SK-N-SH (cell line): ENCODE data around the gene POLA1.

Experiments
- RXRA ChIP-seq: IDR thresholded peaks from 2 replicates; pipeline ENCODE4 v1.4.0; 2012; ENCODE audit warnings: low read depth, mild to moderate bottlenecking, borderline replicate concordance
- SMC3 ChIP-seq: IDR thresholded peaks from 2 replicates; pipeline ENCODE4 v1.6.1; 2012; ENCODE audit warnings: low read depth, low read length, improper control_type of control experiment
- TF ChIP-seq, protein P1 (sequence below): IDR thresholded peaks from 2 replicates; pipeline ENCODE4 v1.6.1; 2012; ENCODE audit warnings: mild to moderate bottlenecking, low read depth, low read length, moderate library complexity
- TF ChIP-seq, protein P2 (sequence below): fragments of 200-600 bp; sonication (generic); IDR thresholded peaks from 2 replicates; pipeline ENCODE4 v1.6.1; 2017; ENCODE audit warnings: antibody characterized with exemption, mild to moderate bottlenecking, moderate library complexity
- TF ChIP-seq, protein P3 (sequence below): IDR thresholded peaks from 2 replicates; pipeline ENCODE4; 2012

DNA sequence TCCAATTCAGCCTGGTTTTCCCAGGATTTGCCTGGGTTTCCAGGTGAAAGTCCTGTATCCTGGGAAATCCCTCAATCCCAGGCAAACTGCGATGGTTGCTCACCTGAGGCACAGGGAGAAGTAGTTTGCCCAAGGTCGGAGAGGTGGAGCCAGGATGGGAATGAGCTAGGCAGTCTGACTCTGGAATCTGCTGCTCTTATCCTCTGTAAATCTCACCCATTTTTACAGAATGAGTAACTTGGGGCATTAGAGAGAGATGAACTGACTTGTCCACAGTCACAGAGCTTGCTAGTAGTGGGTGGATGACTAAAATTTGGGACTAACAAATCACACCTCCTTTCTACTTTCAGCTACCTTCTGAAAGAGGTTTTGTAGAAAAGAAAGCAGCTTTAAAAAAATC, 331.9 kb downstream of the POLA1 start:
- TF ChIP-seq, protein P1, sequence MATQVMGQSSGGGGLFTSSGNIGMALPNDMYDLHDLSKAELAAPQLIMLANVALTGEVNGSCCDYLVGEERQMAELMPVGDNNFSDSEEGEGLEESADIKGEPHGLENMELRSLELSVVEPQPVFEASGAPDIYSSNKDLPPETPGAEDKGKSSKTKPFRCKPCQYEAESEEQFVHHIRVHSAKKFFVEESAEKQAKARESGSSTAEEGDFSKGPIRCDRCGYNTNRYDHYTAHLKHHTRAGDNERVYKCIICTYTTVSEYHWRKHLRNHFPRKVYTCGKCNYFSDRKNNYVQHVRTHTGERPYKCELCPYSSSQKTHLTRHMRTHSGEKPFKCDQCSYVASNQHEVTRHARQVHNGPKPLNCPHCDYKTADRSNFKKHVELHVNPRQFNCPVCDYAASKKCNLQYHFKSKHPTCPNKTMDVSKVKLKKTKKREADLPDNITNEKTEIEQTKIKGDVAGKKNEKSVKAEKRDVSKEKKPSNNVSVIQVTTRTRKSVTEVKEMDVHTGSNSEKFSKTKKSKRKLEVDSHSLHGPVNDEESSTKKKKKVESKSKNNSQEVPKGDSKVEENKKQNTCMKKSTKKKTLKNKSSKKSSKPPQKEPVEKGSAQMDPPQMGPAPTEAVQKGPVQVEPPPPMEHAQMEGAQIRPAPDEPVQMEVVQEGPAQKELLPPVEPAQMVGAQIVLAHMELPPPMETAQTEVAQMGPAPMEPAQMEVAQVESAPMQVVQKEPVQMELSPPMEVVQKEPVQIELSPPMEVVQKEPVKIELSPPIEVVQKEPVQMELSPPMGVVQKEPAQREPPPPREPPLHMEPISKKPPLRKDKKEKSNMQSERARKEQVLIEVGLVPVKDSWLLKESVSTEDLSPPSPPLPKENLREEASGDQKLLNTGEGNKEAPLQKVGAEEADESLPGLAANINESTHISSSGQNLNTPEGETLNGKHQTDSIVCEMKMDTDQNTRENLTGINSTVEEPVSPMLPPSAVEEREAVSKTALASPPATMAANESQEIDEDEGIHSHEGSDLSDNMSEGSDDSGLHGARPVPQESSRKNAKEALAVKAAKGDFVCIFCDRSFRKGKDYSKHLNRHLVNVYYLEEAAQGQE = no peak
- TF ChIP-seq SMC3 = no peak
- TF ChIP-seq, protein P2, sequence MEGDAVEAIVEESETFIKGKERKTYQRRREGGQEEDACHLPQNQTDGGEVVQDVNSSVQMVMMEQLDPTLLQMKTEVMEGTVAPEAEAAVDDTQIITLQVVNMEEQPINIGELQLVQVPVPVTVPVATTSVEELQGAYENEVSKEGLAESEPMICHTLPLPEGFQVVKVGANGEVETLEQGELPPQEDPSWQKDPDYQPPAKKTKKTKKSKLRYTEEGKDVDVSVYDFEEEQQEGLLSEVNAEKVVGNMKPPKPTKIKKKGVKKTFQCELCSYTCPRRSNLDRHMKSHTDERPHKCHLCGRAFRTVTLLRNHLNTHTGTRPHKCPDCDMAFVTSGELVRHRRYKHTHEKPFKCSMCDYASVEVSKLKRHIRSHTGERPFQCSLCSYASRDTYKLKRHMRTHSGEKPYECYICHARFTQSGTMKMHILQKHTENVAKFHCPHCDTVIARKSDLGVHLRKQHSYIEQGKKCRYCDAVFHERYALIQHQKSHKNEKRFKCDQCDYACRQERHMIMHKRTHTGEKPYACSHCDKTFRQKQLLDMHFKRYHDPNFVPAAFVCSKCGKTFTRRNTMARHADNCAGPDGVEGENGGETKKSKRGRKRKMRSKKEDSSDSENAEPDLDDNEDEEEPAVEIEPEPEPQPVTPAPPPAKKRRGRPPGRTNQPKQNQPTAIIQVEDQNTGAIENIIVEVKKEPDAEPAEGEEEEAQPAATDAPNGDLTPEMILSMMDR = no peak
- TF ChIP-seq RXRA = no peak
- TF ChIP-seq, protein P3, sequence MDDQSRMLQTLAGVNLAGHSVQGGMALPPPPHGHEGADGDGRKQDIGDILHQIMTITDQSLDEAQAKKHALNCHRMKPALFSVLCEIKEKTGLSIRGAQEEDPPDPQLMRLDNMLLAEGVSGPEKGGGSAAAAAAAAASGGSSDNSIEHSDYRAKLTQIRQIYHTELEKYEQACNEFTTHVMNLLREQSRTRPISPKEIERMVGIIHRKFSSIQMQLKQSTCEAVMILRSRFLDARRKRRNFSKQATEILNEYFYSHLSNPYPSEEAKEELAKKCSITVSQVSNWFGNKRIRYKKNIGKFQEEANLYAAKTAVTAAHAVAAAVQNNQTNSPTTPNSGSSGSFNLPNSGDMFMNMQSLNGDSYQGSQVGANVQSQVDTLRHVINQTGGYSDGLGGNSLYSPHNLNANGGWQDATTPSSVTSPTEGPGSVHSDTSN = no peak
